OCI-LY3 (cell line): ENCODE measurements around the gene CDH18.
"Not testable (repeated sequence)": the region's sequence is repeated elsewhere in the genome, so short reads cannot be mapped to it uniquely, and the experiment has no call there.

Experiments used
- H2AFZ ChIP-seq: fragments of 200-600, 300-600 bp; shearing (Covaris generic); 2 replicates; pipeline ENCODE4 v1.6.0; 2014; ENCODE audit warnings: antibody characterized with exemption, low read depth, low read length
- H3K27ac ChIP-seq: fragments of 200-600, 300-600 bp; sonication (generic); 2 replicates; pipeline ENCODE4 v1.5.1; 2014; ENCODE audit warnings: mild to moderate bottlenecking, low read length, moderate library complexity, mixed read lengths
- H3K27me3 ChIP-seq: fragments of 200-600, 300-600 bp; sonication (generic); 2 replicates; pipeline ENCODE4 v1.6.1; 2014; ENCODE audit warnings: low read depth, low read length, mixed read lengths
- H3K36me3 ChIP-seq: fragments of 200-600, 300-600 bp; sonication (generic); replicated peaks from 2 replicates; pipeline ENCODE3; 2014; ENCODE audit warnings: low read depth, low read length, mixed read lengths
- H3K4me1 ChIP-seq: fragments of 300-600, 200-600 bp; sonication (generic); 2 replicates; pipeline ENCODE4 v1.6.1; 2014; ENCODE audit warnings: low read length, mixed read lengths
- H3K4me2 ChIP-seq: fragments of 200-600, 300-600 bp; sonication (generic); 2 replicates; pipeline ENCODE4 v1.6.1; 2014; ENCODE audit warnings: low read length, mixed read lengths
- H3K4me3 ChIP-seq: fragments of 300-600, 200-600 bp; sonication (generic); 2 replicates; pipeline ENCODE4 v1.5.1; 2014; ENCODE audit warnings: antibody characterized with exemption, mild to moderate bottlenecking, low read length, moderate library complexity
- H3K79me2 ChIP-seq: fragments of 300-600, 200-600 bp; shearing (Covaris generic); 2 replicates; pipeline ENCODE4 v1.6.1; 2014; ENCODE audit warnings: mild to moderate bottlenecking, low read length, mixed read lengths
- H3K9ac ChIP-seq: fragments of 300-600, 200-600 bp; shearing (Covaris generic); 2 replicates; pipeline ENCODE4 v1.6.0; 2014; ENCODE audit warnings: mild to moderate bottlenecking, low read length, moderate library complexity
- H3K9me3 ChIP-seq: fragments of 200-600, 300-600 bp; shearing (Covaris generic); 2 replicates; pipeline ENCODE4 v1.6.1; 2014; ENCODE audit warnings: low read length, mixed read lengths; ENCODE audit not compliant: insufficient read depth
- H4K20me1 ChIP-seq: fragments of 200-600, 300-600 bp; sonication (generic); 2 replicates; pipeline ENCODE4 v1.6.1; 2016; ENCODE audit warnings: low read length, mixed read lengths; ENCODE audit not compliant: insufficient read depth
- CTCF ChIP-seq: fragments of 200-600, 300-600 bp; sonication (generic); IDR thresholded peaks from 2 replicates; pipeline ENCODE4 v1.5.1; 2014; ENCODE audit warnings: antibody characterized with exemption, low read length, low read depth
- EZH2phosphoT487 ChIP-seq: fragments of 200-600 bp; shearing (Covaris generic); IDR thresholded peaks from 2 replicates; pipeline ENCODE4 v1.6.1; 2018; ENCODE audit warnings: antibody characterized with exemption, mixed run types, low read depth

CDH18 gene

DNA sequence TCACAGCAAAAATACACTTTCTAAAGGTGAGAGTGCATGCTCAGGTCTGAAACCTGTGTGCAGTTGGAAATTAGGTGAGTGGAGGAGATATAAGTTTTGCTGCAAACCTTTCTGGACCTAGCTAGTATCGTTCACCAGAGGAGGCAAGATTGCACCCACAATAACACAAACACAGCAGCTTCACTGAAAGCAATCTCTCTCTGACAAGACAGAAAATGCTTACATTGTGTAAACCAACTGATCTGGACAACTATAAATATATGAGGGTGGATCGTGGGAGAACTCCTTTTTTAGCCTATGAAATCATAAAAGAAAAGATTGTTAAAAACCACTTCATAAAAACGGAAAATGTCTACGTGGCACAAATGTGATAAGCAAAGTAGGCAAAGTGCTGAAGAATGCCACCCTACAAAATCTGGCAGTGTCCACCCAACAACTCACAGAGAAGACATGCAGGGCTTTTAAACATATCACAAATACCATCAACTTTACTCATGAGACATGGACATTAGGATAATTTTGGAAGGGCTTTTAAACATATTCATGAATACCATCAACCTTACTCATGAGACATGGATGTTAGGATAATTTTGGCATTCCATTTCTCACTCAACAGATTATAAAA lies 134.3 kb downstream of the CDH18 start:
- no peaks in the 10 kb centered on the region for H3K79me2 ChIP-seq
- no peaks in the 10 kb centered on the region for H3K4me1 ChIP-seq
- no peaks in the 10 kb centered on the region for H3K27me3 ChIP-seq
- no peaks in the 10 kb centered on the region for H4K20me1 ChIP-seq
- no peak overlapping the region for H3K4me3 ChIP-seq
- H3K4me2 ChIP-seq, result no peak overlapping the region
- H3K36me3 ChIP-seq, result no peaks in the 10 kb centered on the region
- H2AFZ ChIP-seq, result no peak overlapping the region
- TF ChIP-seq EZH2phosphoT487 (no peak), CTCF (no peak)
- no peaks in the 10 kb centered on the region for H3K9me3 ChIP-seq
- H3K27ac ChIP-seq, result no peak overlapping the region
- no peak overlapping the region for H3K9ac ChIP-seq

- Histone ChIP-seq H4K20me1 (no peaks in the 10 kb centered on the region), H3K4me1 (no peaks in the 10 kb centered on the region), H3K79me2 (no peaks in the 10 kb centered on the region), H3K9me3 (no peaks in the 10 kb centered on the region), H3K27ac (no peak overlapping the region), H3K36me3 (no peaks in the 10 kb centered on the region), H3K9ac (no peak overlapping the region), H3K4me3 (no peak overlapping the region), H2AFZ (no peak overlapping the region), H3K4me2 (no peak overlapping the region), H3K27me3 (no peaks in the 10 kb centered on the region)
- TF ChIP-seq CTCF (no peak), EZH2phosphoT487 (no peak)
These were observed 150.3 kb downstream of the CDH18 start for GRCh38 chr5:19837536-19838174.

GRCh38 chr5:19835442-19835841 lies 152.6 kb downstream of the CDH18 start:
- no peak overlapping the region for H3K27ac ChIP-seq
- no peak overlapping the region for H3K4me3 ChIP-seq
- no peaks in the 10 kb centered on the region for H4K20me1 ChIP-seq
- no peak overlapping the region for H3K4me2 ChIP-seq
- no peaks in the 10 kb centered on the region for H3K4me1 ChIP-seq
- TF ChIP-seq CTCF, result no peak
- TF ChIP-seq EZH2phosphoT487, result no peak
- H3K9ac ChIP-seq, result no peak overlapping the region
- H3K79me2 ChIP-seq, result no peaks in the 10 kb centered on the region
- H2AFZ ChIP-seq, result no peak overlapping the region
- no peaks in the 10 kb centered on the region for H3K36me3 ChIP-seq
- H3K27me3 ChIP-seq, result no peaks in the 10 kb centered on the region
- no peaks in the 10 kb centered on the region for H3K9me3 ChIP-seq

DNA sequence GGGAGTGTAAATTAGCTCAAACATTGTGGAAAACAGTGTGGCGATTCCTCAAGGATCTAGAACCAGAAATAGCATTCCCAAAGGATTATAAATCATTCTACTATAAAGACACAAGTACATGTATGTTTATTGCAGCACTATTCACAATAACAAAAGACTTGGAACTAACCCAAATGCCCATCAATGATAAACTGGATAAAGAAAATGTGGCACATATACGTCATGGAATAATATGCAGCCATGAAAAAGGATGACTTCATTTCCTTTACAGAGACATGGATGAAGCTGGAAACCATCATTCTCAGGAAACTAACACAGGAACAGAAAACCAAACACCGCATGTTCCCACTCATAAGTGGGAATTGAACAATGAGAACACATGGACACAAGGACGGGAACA lies 175.3 kb downstream of the CDH18 start:
- not testable (repeated sequence) for H3K79me2 ChIP-seq, H3K4me3 ChIP-seq, H3K36me3 ChIP-seq, H3K9me3 ChIP-seq, H3K4me2 ChIP-seq, H3K27ac ChIP-seq, H3K9ac ChIP-seq, H3K4me1 ChIP-seq, H3K27me3 ChIP-seq, H4K20me1 ChIP-seq, H2AFZ ChIP-seq
